ENCODE results near the gene BANP. TPM values are rescaled to one million over a fixed set of nuclear protein-coding genes. Genes with fewer than 3 reads are reported as not detected.
"Not testable (repeated sequence)": the region's sequence is repeated elsewhere in the genome, so short reads cannot be mapped to it uniquely, and the experiment has no call there.

Gene BANP
- polyA plus RNA-seq, 4 donors = 22.8 to 34.0 (median 26.1) TPM

DNA sequence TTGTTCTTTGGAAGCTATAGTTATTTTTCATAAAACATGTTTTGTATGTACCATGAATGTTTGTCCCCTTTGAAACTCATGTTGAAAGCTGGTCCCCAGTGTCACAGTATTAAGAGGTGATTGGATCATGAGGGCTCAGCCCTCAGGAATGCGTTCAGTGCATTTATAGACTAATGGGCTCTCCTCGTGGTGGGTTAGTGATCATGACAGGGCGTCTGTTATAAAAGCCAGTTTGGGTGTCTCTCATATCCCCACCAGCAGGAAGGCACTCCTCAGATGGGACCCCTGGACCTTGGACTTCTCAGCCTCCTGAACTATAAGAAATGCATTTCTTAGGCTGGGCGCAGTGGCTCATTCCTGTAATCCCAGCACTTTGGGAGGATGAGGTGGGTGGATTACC is 10.4 kb downstream of the BANP start:
- no peak for DNase-seq (ENCODE audit: low read depth in 4 of 4, low spot score in 3 of 4)

- DNase-seq (ENCODE audit: low read depth in 4 of 4, low spot score in 3 of 4) = no peak
Observed at GRCh38 chr16:87963400-87963799, 12.2 kb downstream of the BANP start.

- no peak for DNase-seq (ENCODE audit: low read depth in 4 of 4, low spot score in 3 of 4)
Observed at GRCh38 chr16:87964049-87964659, 12.9 kb downstream of the BANP start.

- DNase-seq (ENCODE audit: low read depth in 4 of 4, low spot score in 3 of 4) = no peak
Observed at GRCh38 chr16:87965417-87965816, 14.2 kb downstream of the BANP start.

GRCh38 chr16:87966064-87966645 is 14.9 kb downstream of the BANP start:
- DNase-seq (ENCODE audit: low read depth in 4 of 4, low spot score in 3 of 4) = no peak

- no peak for DNase-seq (ENCODE audit: low read depth in 4 of 4, low spot score in 3 of 4)
Observed at GRCh38 chr16:87966685-87967185, 15.5 kb downstream of the BANP start.

- DNase-seq (ENCODE audit: low read depth in 4 of 4, low spot score in 3 of 4) = no peak
Observed at GRCh38 chr16:87968541-87968940, 17.3 kb downstream of the BANP start.

- no peak for DNase-seq (ENCODE audit: low read depth in 4 of 4, low spot score in 3 of 4)
Observed at GRCh38 chr16:87970186-87970585, 19.0 kb downstream of the BANP start.

- no peak for DNase-seq (ENCODE audit: low read depth in 4 of 4, low spot score in 3 of 4)
Observed at GRCh38 chr16:87971933-87972332, 20.7 kb downstream of the BANP start.

- DNase-seq (ENCODE audit: low read depth in 4 of 4, low spot score in 3 of 4) = no peak
Observed at GRCh38 chr16:87973717-87974116, 22.5 kb downstream of the BANP start.

DNA sequence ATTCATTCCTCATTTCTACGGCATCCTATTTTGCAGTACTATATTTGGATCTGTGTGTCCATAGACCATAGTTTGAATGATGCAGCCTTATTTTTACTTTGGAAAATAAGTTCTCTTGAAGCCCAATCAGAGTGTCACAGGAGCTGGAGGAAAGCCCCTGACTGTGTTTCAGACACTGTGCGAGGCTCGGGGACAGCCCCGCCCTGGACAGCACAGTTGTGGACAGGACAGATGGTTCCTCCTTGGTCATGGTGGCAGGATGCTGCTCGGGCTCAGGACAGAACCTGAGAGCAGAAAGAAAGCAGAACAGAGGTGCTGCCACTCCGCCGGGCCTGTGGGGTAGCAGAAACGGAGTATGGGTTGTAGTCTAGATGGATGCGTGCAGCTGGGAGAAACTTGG is 22.9 kb downstream of the BANP start:
- DNase-seq (ENCODE audit: low read depth in 4 of 4, low spot score in 3 of 4) = no peak

GRCh38 chr16:87976665-87977064 is 25.4 kb downstream of the BANP start:
- no peak for DNase-seq (ENCODE audit: low read depth in 4 of 4, low spot score in 3 of 4)

GRCh38 chr16:87978127-87978526 is 26.9 kb downstream of the BANP start:
- DNase-seq (ENCODE audit: low read depth in 4 of 4, low spot score in 3 of 4) = no peak

- DNase-seq (ENCODE audit: low read depth in 4 of 4, low spot score in 3 of 4) = no peak
Observed at GRCh38 chr16:87979352-87979751, 28.1 kb downstream of the BANP start.

DNA sequence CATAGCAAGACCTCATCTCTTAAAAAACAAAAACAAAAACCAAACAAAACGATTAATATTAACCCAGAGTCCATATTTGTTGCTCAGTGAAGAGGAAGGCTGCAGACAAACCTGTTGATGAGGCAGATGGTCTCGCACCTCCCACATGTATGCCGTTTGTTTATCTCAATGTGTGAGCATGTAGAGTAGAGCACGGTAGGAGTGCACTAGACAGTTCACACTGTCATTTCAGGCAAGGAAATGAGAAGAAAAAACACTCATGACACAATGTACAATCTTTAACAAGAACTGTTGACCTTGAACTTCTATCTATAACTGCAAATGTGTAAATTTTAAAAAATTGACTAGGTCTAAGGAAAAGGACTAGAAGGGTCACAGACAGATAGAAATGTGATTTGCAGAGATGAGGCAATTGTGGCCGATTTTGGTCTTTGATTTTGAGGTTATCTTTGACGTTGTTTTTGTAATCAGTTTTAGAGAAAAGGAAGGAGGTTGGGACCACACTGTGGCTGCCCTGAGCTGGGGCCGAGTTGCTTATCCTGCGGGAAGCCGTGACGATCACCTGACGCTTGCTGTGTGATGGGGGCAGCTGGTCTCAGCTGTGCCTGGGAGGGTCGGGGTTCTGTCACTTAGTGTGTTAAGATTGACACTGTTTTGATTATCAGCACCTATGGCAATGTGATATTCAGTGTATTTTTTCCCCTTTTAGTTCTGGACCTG is 28.8 kb downstream of the BANP start:
- not testable (repeated sequence) for DNase-seq (ENCODE audit: low read depth in 4 of 4, low spot score in 3 of 4)

GRCh38 chr16:87981376-87981775 is 30.1 kb downstream of the BANP start:
- DNase-seq (ENCODE audit: low read depth in 4 of 4, low spot score in 3 of 4) = not testable (repeated sequence)

GRCh38 chr16:87982581-87983041 is 31.4 kb downstream of the BANP start:
- DNase-seq (ENCODE audit: low read depth in 4 of 4, low spot score in 3 of 4) = no peak

DNA sequence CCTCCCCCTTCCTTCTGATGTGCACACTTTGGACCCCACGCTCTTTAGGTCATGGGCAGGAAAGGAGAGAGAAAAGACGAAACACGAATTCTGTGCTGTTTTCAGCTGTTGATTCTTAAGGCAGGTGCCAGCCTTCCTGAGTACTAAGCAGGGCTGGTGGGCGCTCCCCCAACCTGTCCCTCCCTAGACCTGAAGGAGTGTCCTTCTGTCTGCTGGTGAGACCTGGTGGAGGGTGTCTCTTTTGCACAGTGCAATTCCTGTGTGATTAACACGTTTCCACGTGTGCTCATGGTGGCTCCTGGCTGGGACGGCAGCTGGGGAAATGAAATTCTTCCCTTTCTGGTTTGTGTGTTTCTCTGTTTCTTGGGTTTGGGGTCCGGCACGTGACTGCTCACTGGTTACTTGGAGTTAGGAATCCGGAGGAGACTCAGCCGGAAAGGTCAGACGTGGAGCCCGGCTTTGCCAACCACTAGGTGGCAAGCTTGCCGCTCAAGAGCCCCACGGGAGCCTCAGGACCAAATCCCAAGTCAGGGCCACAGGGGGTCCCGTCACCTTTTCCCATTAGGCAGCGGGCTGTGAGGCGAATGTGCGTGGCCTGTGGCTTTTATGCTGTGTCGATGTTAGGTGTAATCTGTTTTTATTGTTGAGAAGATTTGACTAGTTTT is 32.0 kb downstream of the BANP start:
- not testable (repeated sequence) for DNase-seq (ENCODE audit: low read depth in 4 of 4, low spot score in 3 of 4)

GRCh38 chr16:87983737-87984097 is 32.5 kb downstream of the BANP start:
- DNase-seq (ENCODE audit: low read depth in 4 of 4, low spot score in 3 of 4) = not testable (repeated sequence)

GRCh38 chr16:87984180-87984579 is 32.9 kb downstream of the BANP start:
- not testable (repeated sequence) for DNase-seq (ENCODE audit: low read depth in 4 of 4, low spot score in 3 of 4)

DNA sequence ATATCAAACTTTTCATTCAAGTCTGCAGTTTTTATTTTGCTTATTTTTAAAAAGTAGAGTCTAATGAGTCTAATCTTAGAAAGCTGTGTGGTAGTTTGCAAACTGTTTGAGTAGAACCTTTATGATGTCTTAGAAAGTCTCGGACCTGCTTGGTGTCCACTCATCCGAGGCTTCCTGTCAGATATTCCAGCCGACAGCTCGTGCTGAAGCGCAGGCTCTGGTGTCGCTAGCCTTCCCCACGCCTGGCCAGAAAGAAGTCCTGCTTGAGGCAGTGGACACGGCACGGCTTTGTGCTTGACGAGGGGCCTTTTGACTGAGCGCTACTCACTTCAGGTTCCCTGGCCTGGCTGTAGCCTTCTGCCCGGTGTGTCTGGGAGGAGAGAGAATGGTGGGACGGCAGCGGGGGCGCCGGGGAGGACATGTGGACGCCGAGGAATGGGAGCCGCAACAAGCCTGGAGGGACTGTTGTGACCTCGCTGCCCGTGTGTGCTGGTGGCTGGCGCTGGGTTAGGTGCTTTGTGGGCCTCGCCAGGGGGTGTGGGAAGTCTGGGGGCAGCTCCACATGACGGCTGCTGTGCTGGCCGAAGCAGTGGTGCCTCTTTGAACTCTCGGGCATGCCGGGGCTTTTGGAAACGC is 33.5 kb downstream of the BANP start:
- DNase-seq (ENCODE audit: low read depth in 4 of 4, low spot score in 3 of 4) = no peak
